Gastroesophageal sphincter (tissue), 4 donors: ENCODE data around the gene KDSR. TPM values are rescaled to one million over a fixed set of nuclear protein-coding genes. Genes with fewer than 3 reads are reported as not detected.
A peak's percentile ranks its signal among the peaks of the same experiment; 100 is the strongest.

Source experiments
- ATAC-seq: fragments of 150-250 bp; one replicate; pipeline ENCODE4 v1.9.1; 2016; ENCODE audit warnings: mild to moderate bottlenecking, moderate library complexity
- H3K27ac ChIP-seq, 4 donors: fragments of 200-600 bp; sonication (generic) in 3 of 4; 1 replicate in 3 of 4; 2 replicates in 1 of 4; pipeline ENCODE4 v1.5.1; 2016 to 2019
- H3K27me3 ChIP-seq: fragments of 200-600 bp; sonication (generic); one replicate; pipeline ENCODE4 v1.5.1; 2019
- H3K36me3 ChIP-seq, 2 donors: fragments of 200-600 bp; sonication (generic); one replicate each; pipeline ENCODE4 v1.5.1; 2019; ENCODE audit warnings: control low read depth in 1 of 2
- H3K4me1 ChIP-seq, 3 donors: fragments of 200-600 bp; sonication (generic); 1 replicate in 2 of 3; 2 replicates in 1 of 3; pipeline ENCODE4 v1.5.1; 2016 to 2019; ENCODE audit warnings: control low read depth in 2 of 3
- H3K4me3 ChIP-seq, 2 donors: fragments of 200-600 bp; sonication (generic); one replicate each; pipeline ENCODE4 v1.5.1; 2019; ENCODE audit warnings: mild to moderate bottlenecking in 1 of 2, moderate library complexity in 1 of 2
- H3K9me3 ChIP-seq, 3 donors: fragments of 200-600 bp; sonication (generic); one replicate each; pipeline ENCODE4 v1.5.1; 2017 to 2019; ENCODE audit warnings: control low read depth in 2 of 3
- CTCF ChIP-seq, 4 experiments: fragments of 200-600 bp in 2 of 4; fragments of 450-650 bp in 2 of 4; sonication (generic) in 1 of 4; IDR thresholded peaks; one replicate each; pipeline ENCODE4 v1.5.1; 2017 to 2019; ENCODE audit warnings: antibody characterized with exemption in 4 of 4, mild to moderate bottlenecking in 2 of 4, moderate library complexity in 2 of 4
- EP300 ChIP-seq: sonication (generic); formaldehyde crosslinking; IDR thresholded peaks from one replicate; pipeline ENCODE4 v1.6.1; 2017; ENCODE audit warnings: antibody characterized with exemption, mild to moderate bottlenecking
- POLR2A ChIP-seq, 2 donors: fragments of 450-650 bp; IDR thresholded peaks; one replicate each; pipeline ENCODE4 v1.6.1; 2017; ENCODE audit warnings: antibody characterized with exemption in 2 of 2, mild to moderate bottlenecking in 2 of 2, moderate library complexity in 1 of 2
- POLR2AphosphoS5 ChIP-seq: sonication (generic); formaldehyde crosslinking; IDR thresholded peaks from one replicate; pipeline ENCODE4 v1.6.1; 2017; ENCODE audit warnings: antibody characterized with exemption
- WGBS, 2 donors: methylation state at CpG; one replicate each; pipeline ENCODE4 v1.1.5; 2018; ENCODE audit warnings: low coverage in 1 of 2; 5-methylcytosine and 5-hydroxymethylcytosine counted together
- total RNA-seq, 4 donors: library from RNA; depleted of rRNA; stranded (reverse); fragments of >200 nt; gene quantifications; one replicate each; pipeline ENCODE4 v1.1.0, GENCODE V29; 2016

The KDSR gene
- total RNA-seq, 4 donors from 2014 or later: 36.9 to 67.3 (median 51.2) TPM

- Histone ChIP-seq H3K36me3 (no peaks in the 10 kb centered on the region), H3K27me3 (no peaks in the 10 kb centered on the region), H3K9me3 (no peaks in the 10 kb centered on the region), H3K4me3 (peak overlapping the region; percentile 57 to 92), H3K27ac (peak overlapping the region in 3 of 4 donors; percentile 90 to 93 (median 92)), H3K4me1 (peaks cover 0 to 66% (median 5%) of the 10 kb centered on the region in 3 donors)
- WGBS, 2 donors: 69 to 83% methylated on average over 3 to 4 of the region's 4 CpGs
- ATAC-seq: no peak
- TF ChIP-seq EP300 (no peak), POLR2AphosphoS5 (no peak), POLR2A (IDR thresholded peaks at IDR 0.05) (no peak), CTCF (IDR thresholded peaks at IDR 0.05) (no peak)
These were observed 50.1 kb downstream of the KDSR start for GRCh38 chr18:63316612-63317555.

- peaks cover 0 to 67% (median 5%) of the 10 kb centered on the region in 3 donors for H3K4me1 ChIP-seq
These were observed 51.1 kb downstream of the KDSR start for GRCh38 chr18:63315876-63316275.

GRCh38 chr18:63315131-63315662 lies 51.8 kb downstream of the KDSR start:
- H3K4me3 ChIP-seq: peak overlapping the region; percentile 7 to 92
- H3K4me1 ChIP-seq: peaks cover 0 to 63% (median 5%) of the 10 kb centered on the region in 3 donors
- H3K9me3 ChIP-seq: no peaks in the 10 kb centered on the region
- H3K27me3 ChIP-seq: no peaks in the 10 kb centered on the region
- WGBS, 2 donors: 50 to 61% methylated on average over 3 of the region's 3 CpGs
- ATAC-seq: no peak
- no peak for TF ChIP-seq CTCF (IDR thresholded peaks at IDR 0.05)
- TF ChIP-seq POLR2A (IDR thresholded peaks at IDR 0.05): no peak
- no peak for TF ChIP-seq EP300
- TF ChIP-seq POLR2AphosphoS5: no peak
- peak overlapping the region; percentile 20 to 90 (median 46) for H3K27ac ChIP-seq
- H3K36me3 ChIP-seq: no peaks in the 10 kb centered on the region

More at GRCh38 chr18:63315876-63316275, 51.1 kb downstream of the KDSR start:
- Histone ChIP-seq H3K27ac (peak overlapping the region in 3 of 4 donors; percentile 20 to 90 (median 48)), H3K4me3 (peak overlapping the region; percentile 7 to 92), H3K9me3 (no peaks in the 10 kb centered on the region), H3K27me3 (no peaks in the 10 kb centered on the region), H3K36me3 (no peaks in the 10 kb centered on the region)
- ATAC-seq: no peak
- no peak for TF ChIP-seq POLR2A (IDR thresholded peaks at IDR 0.05)
- no peak for TF ChIP-seq CTCF (IDR thresholded peaks at IDR 0.05)
- no peak for TF ChIP-seq EP300
- TF ChIP-seq POLR2AphosphoS5: no peak

GRCh38 chr18:63314062-63314790 lies 52.8 kb downstream of the KDSR start:
- no peak for ATAC-seq
- no peak for TF ChIP-seq POLR2AphosphoS5
- Histone ChIP-seq H3K4me3 (peak overlapping the region in 1 of 2 donors; percentile 92), H3K27me3 (no peaks in the 10 kb centered on the region), H3K4me1 (peaks cover 0 to 68% (median 5%) of the 10 kb centered on the region in 3 donors), H3K9me3 (no peaks in the 10 kb centered on the region), H3K36me3 (no peaks in the 10 kb centered on the region), H3K27ac (peak overlapping the region in 3 of 4 donors; percentile 21 to 90 (median 48))
- WGBS, 2 donors: 32 to 40% methylated on average over 3 to 4 of the region's 4 CpGs

- no peaks in the 10 kb centered on the region for H3K27me3 ChIP-seq
- peaks cover 0 to 70% (median 5%) of the 10 kb centered on the region in 3 donors for H3K4me1 ChIP-seq
- H3K27ac ChIP-seq: peak overlapping the region in 2 of 4 donors; percentile 27 to 90
- 87 to 91% methylated on average over 5 of the region's 5 CpGs for WGBS, 2 donors
- H3K36me3 ChIP-seq: no peaks in the 10 kb centered on the region
- no peaks in the 10 kb centered on the region for H3K9me3 ChIP-seq
- no peak overlapping the region for H3K4me3 ChIP-seq
- no peak for TF ChIP-seq POLR2A (IDR thresholded peaks at IDR 0.05)
- TF ChIP-seq EP300: no peak
- TF ChIP-seq CTCF (IDR thresholded peaks at IDR 0.05): no peak
- no peak for TF ChIP-seq POLR2AphosphoS5
- ATAC-seq: no peak
These were observed 53.5 kb downstream of the KDSR start for GRCh38 chr18:63313396-63313917.
